ENCODE results near the gene KDM2A.

GRCh38 chr11:67204822-67205221 is 85.8 kb downstream of the KDM2A start:
- TF ChIP-seq, protein P1, sequence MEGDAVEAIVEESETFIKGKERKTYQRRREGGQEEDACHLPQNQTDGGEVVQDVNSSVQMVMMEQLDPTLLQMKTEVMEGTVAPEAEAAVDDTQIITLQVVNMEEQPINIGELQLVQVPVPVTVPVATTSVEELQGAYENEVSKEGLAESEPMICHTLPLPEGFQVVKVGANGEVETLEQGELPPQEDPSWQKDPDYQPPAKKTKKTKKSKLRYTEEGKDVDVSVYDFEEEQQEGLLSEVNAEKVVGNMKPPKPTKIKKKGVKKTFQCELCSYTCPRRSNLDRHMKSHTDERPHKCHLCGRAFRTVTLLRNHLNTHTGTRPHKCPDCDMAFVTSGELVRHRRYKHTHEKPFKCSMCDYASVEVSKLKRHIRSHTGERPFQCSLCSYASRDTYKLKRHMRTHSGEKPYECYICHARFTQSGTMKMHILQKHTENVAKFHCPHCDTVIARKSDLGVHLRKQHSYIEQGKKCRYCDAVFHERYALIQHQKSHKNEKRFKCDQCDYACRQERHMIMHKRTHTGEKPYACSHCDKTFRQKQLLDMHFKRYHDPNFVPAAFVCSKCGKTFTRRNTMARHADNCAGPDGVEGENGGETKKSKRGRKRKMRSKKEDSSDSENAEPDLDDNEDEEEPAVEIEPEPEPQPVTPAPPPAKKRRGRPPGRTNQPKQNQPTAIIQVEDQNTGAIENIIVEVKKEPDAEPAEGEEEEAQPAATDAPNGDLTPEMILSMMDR (IDR thresholded peaks at IDR 0.05), result no peak
- no peak for TF ChIP-seq POLR2A (IDR thresholded peaks at IDR 0.05)

Data from uterus (tissue), 2 donors.